ENCODE results near the gene U2AF1L4.

The U2AF1L4 gene

DNA sequence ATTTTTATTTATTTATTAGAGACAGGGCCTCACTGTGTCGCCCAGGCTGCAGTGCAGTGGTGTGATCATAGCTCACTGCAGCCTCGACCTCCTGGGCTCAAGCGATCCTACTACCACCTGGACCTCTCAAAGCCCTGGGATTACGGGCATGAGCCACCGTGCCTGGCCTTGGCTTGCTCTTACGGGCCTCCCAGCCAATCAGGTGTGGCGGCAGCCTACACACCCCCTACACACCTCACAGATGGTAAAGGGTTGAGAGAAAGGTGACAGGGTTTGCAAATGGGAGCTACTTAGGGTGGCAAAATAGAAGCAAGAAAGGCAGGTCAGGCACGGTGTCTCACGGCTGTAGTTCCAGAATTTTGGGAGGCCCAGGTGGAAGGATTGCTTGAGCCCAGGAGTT lies 41.9 kb downstream of the U2AF1L4 start:
- no peak for DNase-seq

DNA sequence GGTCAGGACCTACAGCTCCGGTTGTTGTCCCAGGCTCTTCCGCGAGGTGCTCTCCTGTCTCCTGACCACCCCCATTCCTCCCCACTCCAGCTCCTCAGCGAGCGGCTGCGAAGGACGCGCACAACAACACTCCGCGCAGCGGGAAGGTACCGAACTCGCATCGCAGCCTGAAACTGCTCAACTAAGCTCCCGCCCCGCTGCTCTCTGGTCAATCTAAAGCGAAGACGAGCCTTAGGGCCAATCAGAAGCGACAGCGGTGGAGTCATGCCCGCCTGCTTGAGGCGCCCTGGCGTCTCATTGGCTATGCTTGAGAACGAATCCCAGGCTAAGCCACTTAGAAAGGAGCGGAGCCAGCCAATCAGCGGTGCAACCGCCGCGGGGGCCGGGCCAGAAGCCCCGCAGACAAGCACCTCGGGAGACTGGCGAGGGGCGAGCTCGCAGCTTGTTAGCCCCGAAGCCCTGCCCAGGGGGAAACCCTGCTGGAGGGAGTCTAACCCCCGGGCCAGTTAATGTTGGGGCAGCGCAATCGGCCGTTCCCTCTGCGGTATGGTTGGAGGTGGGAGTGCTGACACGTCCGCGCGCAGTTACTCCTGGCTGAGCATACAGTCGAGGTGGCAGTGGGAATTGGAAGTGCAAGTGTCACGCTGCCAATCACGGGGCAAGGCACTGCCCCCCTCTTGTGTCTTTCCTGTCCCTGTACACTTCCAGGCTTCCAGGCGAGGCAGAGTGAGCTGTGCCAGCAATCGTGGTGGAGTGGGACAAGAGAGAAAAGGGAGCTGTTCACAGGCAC lies 42.8 kb downstream of the U2AF1L4 start:
- peak; percentile 100 for DNase-seq

DNA sequence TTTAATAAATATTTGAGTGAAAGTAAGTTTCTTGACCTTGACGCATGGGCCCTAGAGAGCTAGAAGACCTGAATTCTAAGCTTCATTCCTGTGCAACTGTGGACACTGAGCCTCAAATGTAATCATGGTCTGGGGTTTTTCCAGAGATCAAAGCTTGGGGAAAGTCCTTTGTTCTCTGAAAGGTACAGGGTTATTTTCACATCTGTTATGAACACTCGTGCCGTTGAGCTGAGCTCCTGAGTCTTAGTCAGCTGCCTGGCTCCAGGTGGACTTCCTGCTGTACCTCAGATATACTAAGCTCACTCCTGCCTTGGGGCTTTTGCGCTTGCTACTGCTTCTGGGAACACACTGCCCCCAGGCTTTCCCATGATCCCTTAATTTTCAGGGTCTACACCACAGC lies 48.4 kb downstream of the U2AF1L4 start:
- no peak for DNase-seq

DNA sequence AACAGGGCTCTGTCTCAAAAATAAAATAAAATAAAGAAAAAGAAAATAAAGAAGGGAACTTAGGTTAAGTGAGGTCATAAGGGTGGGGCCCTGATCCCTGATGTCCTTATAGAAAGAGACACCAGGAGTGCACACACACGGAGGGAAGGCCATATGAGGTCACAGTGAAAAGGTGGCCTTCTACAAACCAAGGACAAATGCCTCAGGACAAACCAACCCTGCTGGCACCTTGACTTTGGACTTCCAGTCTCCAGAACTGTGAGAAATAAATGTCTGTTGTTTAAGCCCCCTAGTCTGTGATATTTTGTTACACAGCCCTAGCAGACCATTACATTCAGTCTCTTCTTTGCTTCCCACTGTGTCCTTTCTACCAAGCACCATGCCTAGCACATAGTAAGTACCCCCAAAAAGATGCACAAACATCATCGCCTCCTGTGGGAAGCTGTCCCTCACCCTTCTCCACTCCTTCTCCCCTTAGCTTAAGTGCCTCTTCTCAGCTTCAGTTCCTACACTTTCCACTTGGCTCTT lies 49.3 kb downstream of the U2AF1L4 start:
- no peak for DNase-seq

DNA sequence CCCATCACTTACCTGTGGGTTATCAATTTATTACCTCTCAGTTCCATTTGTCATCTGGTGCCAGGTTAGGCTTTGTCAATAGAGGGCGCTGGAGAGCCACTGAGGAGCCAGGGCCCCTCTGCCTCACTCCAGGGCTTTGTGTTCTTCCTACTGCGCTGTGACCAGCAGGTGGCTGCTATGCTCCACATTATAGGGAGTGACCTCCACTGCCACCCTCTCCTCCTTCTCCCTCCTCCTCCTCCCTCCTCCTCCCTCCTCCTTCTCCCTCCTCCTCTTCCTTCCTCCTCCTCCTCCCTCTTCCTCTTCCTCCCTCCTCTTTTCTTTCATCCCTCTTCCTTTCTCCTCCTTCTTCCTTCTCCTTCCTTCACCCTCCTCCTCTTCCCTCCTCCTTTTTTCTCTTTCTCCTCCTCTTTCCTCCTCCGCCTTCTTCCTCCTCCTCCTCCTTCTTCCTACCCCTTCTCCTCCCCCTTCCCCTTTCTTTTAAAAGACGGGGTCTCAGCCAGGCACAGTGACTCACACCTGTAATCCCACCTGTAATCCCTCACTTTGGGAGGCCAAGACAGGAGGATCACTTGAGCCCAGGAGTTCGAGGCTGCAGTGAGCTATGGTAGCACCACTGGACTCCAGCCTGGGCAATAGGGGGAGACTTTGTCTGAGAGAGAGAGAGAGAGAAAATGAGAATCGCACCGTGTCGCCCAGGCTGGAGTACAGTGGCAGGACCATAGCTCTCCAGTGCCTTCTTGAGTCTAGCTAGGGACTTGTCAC lies 51.2 kb downstream of the U2AF1L4 start:
- peak; percentile 98 for DNase-seq

DNA sequence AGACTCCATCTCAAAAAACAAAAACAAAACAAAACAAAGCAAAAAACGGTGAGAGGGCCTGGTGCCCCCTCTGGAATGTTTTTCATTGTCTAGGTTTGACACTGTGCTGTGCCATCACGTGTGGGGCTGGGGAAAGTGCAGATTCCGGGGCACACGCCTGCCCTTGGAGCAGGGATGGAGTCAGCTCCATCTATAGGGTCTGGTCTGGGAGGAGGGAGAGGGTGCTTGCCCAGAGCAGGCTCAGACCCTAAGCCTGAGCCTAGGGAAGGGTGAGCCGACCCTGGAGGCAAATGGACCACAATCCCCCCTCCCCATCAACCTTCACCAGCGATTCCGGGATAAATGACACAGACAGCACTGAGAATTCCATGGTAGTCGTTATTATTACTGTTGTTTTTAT lies 51.8 kb downstream of the U2AF1L4 start:
- no peak for DNase-seq
